ENCODE measurements around the gene CYB561. TPM values are rescaled to one million over a fixed set of nuclear protein-coding genes. Genes with fewer than 3 reads are reported as not detected.

The CYB561 gene
- total RNA-seq, 2 donors from 2014 or later, result 19.0 to 23.7 TPM

- ATAC-seq (ENCODE audit: insufficient number of reproducible peaks, low FRiP score, low read depth) (no peak), DNase-seq (ENCODE audit: low spot score) (no peak)
- Histone ChIP-seq H3K36me3 (peaks cover 12% of the 10 kb centered on the region), H3K4me3 (no peak overlapping the region), H3K27me3 (replicated peaks; ENCODE audit: insufficient read depth) (no peaks in the 10 kb centered on the region), H3K4me1 (ENCODE audit: control insufficient read depth in 1 of 2, low read depth in 2 of 2) (no peaks in the 10 kb centered on the region), H3K27ac (no peak overlapping the region), H3K9me3 (no peaks in the 10 kb centered on the region)
- no peak for TF ChIP-seq CTCF (IDR thresholded peaks at IDR 0.05)
Observed at GRCh38 chr17:63418540-63418939, 27.6 kb downstream of the CYB561 start.

- Histone ChIP-seq H3K27ac (no peak overlapping the region), H3K4me3 (no peak overlapping the region), H3K4me1 (ENCODE audit: control insufficient read depth in 1 of 2, low read depth in 2 of 2) (no peaks in the 10 kb centered on the region), H3K36me3 (peaks cover 10% of the 10 kb centered on the region), H3K27me3 (replicated peaks; ENCODE audit: insufficient read depth) (no peaks in the 10 kb centered on the region), H3K9me3 (no peaks in the 10 kb centered on the region)
- no peak for DNase-seq (ENCODE audit: low spot score)
- ATAC-seq (ENCODE audit: insufficient number of reproducible peaks, low FRiP score, low read depth), result no peak
- TF ChIP-seq CTCF (IDR thresholded peaks at IDR 0.05), result no peak
Observed at GRCh38 chr17:63414222-63414621, 31.9 kb downstream of the CYB561 start.

- Histone ChIP-seq H3K27me3 (replicated peaks; ENCODE audit: insufficient read depth) (no peaks in the 10 kb centered on the region), H3K4me1 (ENCODE audit: control insufficient read depth in 1 of 2, low read depth in 2 of 2) (no peaks in the 10 kb centered on the region), H3K27ac (no peak overlapping the region), H3K36me3 (peaks cover 10% of the 10 kb centered on the region), H3K9me3 (no peaks in the 10 kb centered on the region), H3K4me3 (no peak overlapping the region)
- DNase-seq (ENCODE audit: low spot score) (no peak), ATAC-seq (ENCODE audit: insufficient number of reproducible peaks, low FRiP score, low read depth) (no peak)
- no peak for TF ChIP-seq CTCF (IDR thresholded peaks at IDR 0.05)
Observed at GRCh38 chr17:63413128-63413527, 33.0 kb downstream of the CYB561 start.

- peaks cover under 1 to 5% of the 10 kb centered on the region in 2 donors for H3K4me1 ChIP-seq (ENCODE audit: control insufficient read depth in 1 of 2, low read depth in 2 of 2)
- no peaks in the 10 kb centered on the region for H3K27me3 ChIP-seq (replicated peaks; ENCODE audit: insufficient read depth)
- DNase-seq (ENCODE audit: low spot score), result no peak
- peaks cover 10% of the 10 kb centered on the region for H3K36me3 ChIP-seq
- H3K27ac ChIP-seq, result no peak overlapping the region
- TF ChIP-seq CTCF (IDR thresholded peaks at IDR 0.05), result no peak
- no peaks in the 10 kb centered on the region for H3K9me3 ChIP-seq
- H3K4me3 ChIP-seq, result no peak overlapping the region
- ATAC-seq (ENCODE audit: insufficient number of reproducible peaks, low FRiP score, low read depth), result no peak
Observed at GRCh38 chr17:63412234-63412633, 33.9 kb downstream of the CYB561 start.

- no peaks in the 10 kb centered on the region for H3K36me3 ChIP-seq
- no peaks in the 10 kb centered on the region for H3K9me3 ChIP-seq
- no peak for ATAC-seq (ENCODE audit: insufficient number of reproducible peaks, low FRiP score, low read depth)
- no peak overlapping the region for H3K4me3 ChIP-seq
- no peak for DNase-seq (ENCODE audit: low spot score)
- peaks cover 4 to 17% of the 10 kb centered on the region in 2 donors for H3K4me1 ChIP-seq (ENCODE audit: control insufficient read depth in 1 of 2, low read depth in 2 of 2)
- H3K27ac ChIP-seq, result peak overlapping the region; percentile 27 to 60
- TF ChIP-seq CTCF (IDR thresholded peaks at IDR 0.05), result no peak
- H3K27me3 ChIP-seq (replicated peaks; ENCODE audit: insufficient read depth), result no peaks in the 10 kb centered on the region
Observed at GRCh38 chr17:63407741-63408330, 38.3 kb downstream of the CYB561 start.

All from thoracic aorta (tissue), 2 donors.